Hepatocyte (in vitro differentiated cells): ENCODE results near the gene IL36RN. TPM values are rescaled to one million over a fixed set of nuclear protein-coding genes. Genes with fewer than 3 reads are reported as not detected.

Source experiments
- DNase-seq: peaks from one replicate; pipeline ENCODE4 v3.0.0-alpha.2; 2016; ENCODE audit warnings: low spot score
- H2AFZ ChIP-seq: fragments of 200-600 bp; sonication (generic); 2 replicates; pipeline ENCODE4 v1.6.0; 2016; ENCODE audit warnings: antibody characterized with exemption, mild to moderate bottlenecking
- H3K27ac ChIP-seq: fragments of 200-600 bp; sonication (generic); 2 replicates; pipeline ENCODE4 v1.5.1; 2016; ENCODE audit warnings: mild to moderate bottlenecking
- H3K27me3 ChIP-seq: fragments of 200-600 bp; sonication (generic); 2 replicates; pipeline ENCODE4 v1.6.1; 2016
- H3K36me3 ChIP-seq: fragments of 200-600 bp; sonication (generic); replicated peaks from 2 replicates; pipeline ENCODE4 v1.5.1; 2016; ENCODE audit warnings: low read depth; ENCODE audit not compliant: insufficient read depth
- H3K4me1 ChIP-seq: fragments of 200-600 bp; sonication (generic); 2 replicates; pipeline ENCODE4 v1.5.1; 2016; ENCODE audit warnings: mild to moderate bottlenecking, moderate library complexity; ENCODE audit not compliant: insufficient read depth
- H3K4me2 ChIP-seq: fragments of 200-600 bp; sonication (generic); 2 replicates; pipeline ENCODE4 v1.6.0; 2016
- H3K4me3 ChIP-seq: fragments of 200-600 bp; sonication (generic); 2 replicates; pipeline ENCODE4 v1.5.1; 2016; ENCODE audit warnings: mild to moderate bottlenecking
- H3K79me2 ChIP-seq: fragments of 200-600 bp; sonication (generic); 2 replicates; pipeline ENCODE4 v1.6.0; 2017; ENCODE audit warnings: mild to moderate bottlenecking
- H3K9me2 ChIP-seq: fragments of 200-600 bp; sonication (generic); replicated peaks from 2 replicates; pipeline ENCODE4 v1.6.0; 2017; ENCODE audit warnings: mild to moderate bottlenecking; ENCODE audit not compliant: insufficient read depth
- H3K9me3 ChIP-seq: fragments of 200-600 bp; sonication (generic); 2 replicates; pipeline ENCODE4 v1.5.1; 2016; ENCODE audit warnings: low read depth, mild to moderate bottlenecking
- H4K20me1 ChIP-seq: fragments of 200-600 bp; sonication (generic); 2 replicates; pipeline ENCODE4 v1.6.0; 2016; ENCODE audit warnings: mild to moderate bottlenecking; ENCODE audit not compliant: insufficient read depth, poor library complexity, severe bottlenecking
- CTCF ChIP-seq: fragments of 200-600 bp; sonication (generic); IDR thresholded peaks from 2 replicates; pipeline ENCODE4 v1.5.1; 2016; ENCODE audit warnings: antibody characterized with exemption, mild to moderate bottlenecking; ENCODE audit not compliant: poor library complexity
- EZH2 ChIP-seq: fragments of 200-600 bp; sonication (generic); IDR thresholded peaks from 2 replicates; pipeline ENCODE4 v1.6.1; 2016; ENCODE audit warnings: antibody characterized with exemption, mild to moderate bottlenecking, borderline replicate concordance
- EZH2phosphoT487 ChIP-seq: fragments of 200-600 bp; sonication (generic); IDR thresholded peaks from one replicate; pipeline ENCODE4 v1.6.1; 2018; ENCODE audit warnings: antibody characterized with exemption, mild to moderate bottlenecking, low read depth, moderate library complexity; ENCODE audit not compliant: unreplicated experiment, severe bottlenecking
- WGBS: methylation state at CpG from one replicate; pipeline ENCODE4 v1.1.6; 2016; ENCODE audit warnings: low lambda C conversion rate; ENCODE audit errors: missing lambda C conversion rate; 5-methylcytosine and 5-hydroxymethylcytosine counted together
- polyA plus RNA-seq: library from polyadenylated mRNA; unstranded; fragments of >200 nt; fragmentation: Nextera tagmentation; extraction: Ambion mirVana; gene quantifications from 2 replicates; pipeline ENCODE4 v1.2.1, GENCODE V29; 2016
- total RNA-seq: library from RNA; depleted of rRNA; stranded (reverse); fragments of >200 nt; gene quantifications from 2 replicates; pipeline ENCODE4 v1.2.3, GENCODE V29; 2014

The IL36RN gene
- total and polyA plus RNA-seq, 2 experiments from 2014 or later, result 0.23 to 0.63 TPM

GRCh38 chr2:113057117-113057516 is 1.9 kb upstream of the IL36RN start:
- no peaks in the 10 kb centered on the region for H3K79me2 ChIP-seq
- H3K27me3 ChIP-seq, result no peaks in the 10 kb centered on the region
- H3K27ac ChIP-seq, result peak overlapping the region; percentile 63
- no peaks in the 10 kb centered on the region for H3K9me2 ChIP-seq
- H3K4me1 ChIP-seq, result no peaks in the 10 kb centered on the region
- H3K9me3 ChIP-seq, result no peaks in the 10 kb centered on the region
- H2AFZ ChIP-seq, result no peak overlapping the region
- H3K36me3 ChIP-seq, result no peaks in the 10 kb centered on the region
- peak; percentile 1 for DNase-seq
- no peaks in the 10 kb centered on the region for H4K20me1 ChIP-seq
- WGBS, result 35% methylated on average over 1 of the region's 1 CpG
- H3K4me3 ChIP-seq, result no peak overlapping the region
- no peak overlapping the region for H3K4me2 ChIP-seq
- TF ChIP-seq EZH2phosphoT487 (no peak), CTCF (no peak), EZH2 (no peak)

DNA sequence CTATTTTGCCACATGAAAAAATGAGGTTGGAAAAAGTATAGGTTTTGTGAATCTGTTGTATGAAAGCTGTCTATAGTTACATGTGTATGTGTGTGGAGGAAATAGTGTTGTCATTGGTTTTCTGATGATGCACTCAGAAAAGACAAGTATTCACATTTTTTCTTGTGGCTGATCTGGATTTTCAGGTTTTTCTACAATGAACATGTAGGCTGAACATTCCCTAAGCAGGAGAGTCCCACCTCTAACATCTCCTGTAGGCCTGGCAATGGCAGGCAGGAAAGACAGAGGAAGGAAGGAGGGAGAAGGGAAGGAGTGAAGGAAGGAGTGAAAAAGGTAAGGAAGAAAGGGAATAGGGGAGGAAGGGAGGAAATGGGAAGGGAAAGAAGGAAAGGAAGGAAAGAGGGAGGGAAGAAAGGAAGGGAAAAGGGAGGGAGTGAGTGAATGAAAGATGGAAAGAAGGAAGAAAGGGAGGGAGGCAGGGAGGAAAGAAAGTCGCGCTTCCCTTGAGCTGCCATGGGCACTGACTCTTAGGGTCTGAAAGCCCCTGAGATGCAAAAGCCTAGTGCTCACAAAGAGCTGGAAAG is 495 bp upstream of the IL36RN start:
- TF ChIP-seq EZH2 (no peak), EZH2phosphoT487 (no peak), CTCF (no peak)
- Histone ChIP-seq H3K27me3 (no peaks in the 10 kb centered on the region), H3K4me1 (no peaks in the 10 kb centered on the region), H3K9me3 (no peaks in the 10 kb centered on the region), H2AFZ (no peak overlapping the region), H3K27ac (peak overlapping the region; percentile 58), H3K4me2 (no peak overlapping the region), H3K9me2 (no peaks in the 10 kb centered on the region), H3K36me3 (no peaks in the 10 kb centered on the region), H3K79me2 (no peaks in the 10 kb centered on the region), H4K20me1 (no peaks in the 10 kb centered on the region), H3K4me3 (no peak overlapping the region)
- peak; percentile 30 for DNase-seq
- WGBS, result 45% methylated on average over 2 of the region's 2 CpGs

DNA sequence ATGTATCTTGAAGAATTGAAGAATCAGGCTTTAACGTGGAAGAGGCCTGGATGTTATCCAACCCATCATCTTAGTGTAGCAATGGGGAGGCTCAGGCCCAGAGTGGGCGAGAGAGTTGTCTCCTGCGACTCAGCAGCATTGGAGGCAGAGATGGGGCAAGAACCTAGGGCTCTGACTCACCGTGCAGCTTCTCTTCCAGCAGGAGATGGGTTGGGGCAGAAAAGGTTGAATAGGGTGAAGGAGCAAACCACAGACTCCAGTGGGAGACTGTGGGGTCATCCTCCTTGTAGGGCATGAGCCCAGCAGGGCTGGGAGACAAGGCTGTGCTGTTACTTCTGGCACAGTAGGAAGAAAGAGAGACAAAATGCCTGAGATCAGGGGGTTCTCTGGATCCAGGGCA is 1.4 kb downstream of the IL36RN start:
- TF ChIP-seq CTCF (no peak), EZH2phosphoT487 (no peak), EZH2 (no peak)
- H3K79me2 ChIP-seq, result no peaks in the 10 kb centered on the region

GRCh38 chr2:113060796-113061195 is 1.8 kb downstream of the IL36RN start:
- TF ChIP-seq CTCF (no peak), EZH2phosphoT487 (no peak), EZH2 (no peak)
- H3K36me3 ChIP-seq, result no peaks in the 10 kb centered on the region
- H3K9me2 ChIP-seq, result no peaks in the 10 kb centered on the region
- H2AFZ ChIP-seq, result no peak overlapping the region
- H3K9me3 ChIP-seq, result no peaks in the 10 kb centered on the region
- no peak for DNase-seq
- WGBS, result 58% methylated on average over 1 of the region's 1 CpG
- no peaks in the 10 kb centered on the region for H3K27me3 ChIP-seq
- H4K20me1 ChIP-seq, result no peaks in the 10 kb centered on the region
- H3K27ac ChIP-seq, result no peak overlapping the region
- H3K79me2 ChIP-seq, result no peaks in the 10 kb centered on the region
- H3K4me2 ChIP-seq, result no peak overlapping the region
- no peaks in the 10 kb centered on the region for H3K4me1 ChIP-seq
- H3K4me3 ChIP-seq, result no peak overlapping the region

More for the DNA sequence above, 1.4 kb downstream of the IL36RN start:
- no peaks in the 10 kb centered on the region for H3K9me3 ChIP-seq
- no peaks in the 10 kb centered on the region for H3K4me1 ChIP-seq
- no peak overlapping the region for H3K27ac ChIP-seq
- no peaks in the 10 kb centered on the region for H3K9me2 ChIP-seq
- no peaks in the 10 kb centered on the region for H4K20me1 ChIP-seq
- H3K4me2 ChIP-seq, result no peak overlapping the region
- H3K4me3 ChIP-seq, result no peak overlapping the region
- H2AFZ ChIP-seq, result no peak overlapping the region
- peak; percentile 2 for DNase-seq
- no peaks in the 10 kb centered on the region for H3K27me3 ChIP-seq
- no peaks in the 10 kb centered on the region for H3K36me3 ChIP-seq
- 84% methylated on average over 4 of the region's 4 CpGs for WGBS
